Endometrial microvascular endothelial cells (primary cell): ENCODE results near the gene LURAP1L. TPM values are rescaled to one million over a fixed set of nuclear protein-coding genes. Genes with fewer than 3 reads are reported as not detected.

Experiments used
- in situ Hi-C: cut with HindIII; loops from 2 replicates; pipeline ENCODE4 v1.10.0; 2017; ENCODE audit warnings: low sequenced_read_pairs, low pct_unique_long_range_greater_than_20kb; ENCODE audit errors: inconsistent ontology term
- total RNA-seq: library from RNA; depleted of rRNA; stranded (reverse); fragments of >200 nt; gene quantifications from one replicate; pipeline ENCODE4 v1.2.3, GENCODE V29; 2015; ENCODE audit errors: inconsistent ontology term

The LURAP1L gene
- 9.3 TPM for total RNA-seq

DNA sequence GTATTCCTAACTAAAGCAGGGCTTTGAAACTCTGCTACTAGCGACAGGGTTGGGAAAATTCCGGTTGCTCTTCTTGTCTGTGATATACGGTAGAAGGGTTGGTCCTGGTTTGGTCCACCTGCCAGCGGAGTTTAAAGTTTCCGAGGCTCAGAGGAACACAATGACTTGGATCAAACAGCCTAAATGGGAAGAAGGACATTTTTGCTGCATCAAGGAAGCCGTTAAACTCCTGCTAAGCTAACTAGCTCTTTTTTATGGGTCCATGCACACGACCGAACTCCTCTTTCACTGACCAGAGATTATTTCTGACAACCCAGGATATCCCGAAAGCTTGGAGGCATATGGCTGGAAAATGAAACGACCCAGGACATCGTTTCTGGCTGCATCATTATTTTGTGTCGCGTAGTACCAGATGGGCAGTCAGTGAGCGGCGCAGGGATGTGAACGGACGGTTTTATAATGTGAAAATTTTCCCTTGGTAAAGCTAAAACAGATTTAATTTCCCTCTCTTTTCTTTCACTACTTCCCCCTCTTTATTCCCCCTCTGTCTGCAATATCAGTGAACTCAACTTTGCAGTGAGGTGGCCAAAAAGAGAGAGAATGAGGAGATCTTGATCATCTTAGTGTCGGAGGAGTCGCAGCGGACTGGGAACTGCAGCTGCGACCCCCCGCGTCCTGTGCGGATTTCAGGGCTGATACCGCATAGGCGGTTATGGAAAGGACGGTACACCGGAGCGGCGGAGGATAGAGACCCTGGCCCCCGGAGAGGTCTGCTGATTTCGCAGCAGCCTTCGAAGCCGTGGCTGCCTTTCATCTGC lies at the start of gene LURAP1L:
Gene LURAP1L, plus strand, starts transcription at position 160 of the 818 bp plus-strand sequence. CDS start 696 bp downstream, outside the sequence.
- in situ Hi-C loops: no loop called here

GRCh38 chr9:12726795-12727194 lies 48.0 kb upstream of the LURAP1L start:
- in situ Hi-C loops: no loop called here

DNA sequence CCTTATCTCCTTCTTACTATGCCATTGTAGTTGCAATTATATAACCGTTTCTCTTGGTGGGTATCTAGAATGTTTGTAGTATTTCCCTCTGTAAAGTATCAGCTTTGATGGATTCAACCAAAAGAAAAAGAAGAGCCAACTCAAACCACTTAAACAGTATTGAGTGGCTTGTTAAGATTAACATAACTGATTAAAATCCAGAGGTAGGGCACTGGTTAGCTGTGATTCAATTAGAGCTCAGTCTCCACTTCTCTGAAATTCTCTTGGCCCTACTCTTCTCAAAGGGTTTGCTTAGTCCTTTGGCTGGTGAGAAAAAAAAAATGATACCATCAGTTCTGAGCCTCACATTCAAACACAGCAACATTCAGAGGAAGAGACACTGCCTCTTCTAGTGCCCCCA lies 44.6 kb upstream of the LURAP1L start:
- in situ Hi-C loops: no loop called here

- in situ Hi-C loops: no loop called here
Observed at GRCh38 chr9:12730927-12731326, 43.9 kb upstream of the LURAP1L start.

DNA sequence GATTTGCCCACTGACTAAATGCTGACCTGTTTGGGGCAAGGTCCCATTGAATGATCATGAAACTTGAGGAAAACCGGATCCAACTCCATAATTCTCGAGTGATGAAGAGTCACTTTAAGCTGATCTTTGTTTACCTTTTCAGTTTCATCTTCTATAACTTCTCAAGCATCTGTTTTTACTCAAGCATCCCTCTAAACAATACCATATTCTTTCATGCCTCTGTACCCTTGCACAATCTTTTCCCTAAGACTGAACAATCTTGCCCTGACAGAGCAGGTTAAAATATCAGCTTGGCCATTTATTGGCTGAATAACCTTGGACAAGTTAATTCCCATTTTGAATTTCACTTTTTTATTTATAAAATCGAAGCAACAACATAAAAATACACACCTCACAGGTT lies 41.8 kb upstream of the LURAP1L start:
- in situ Hi-C loops: no loop called here

GRCh38 chr9:12735665-12736064 lies 39.2 kb upstream of the LURAP1L start:
- in situ Hi-C loops: no loop called here

DNA sequence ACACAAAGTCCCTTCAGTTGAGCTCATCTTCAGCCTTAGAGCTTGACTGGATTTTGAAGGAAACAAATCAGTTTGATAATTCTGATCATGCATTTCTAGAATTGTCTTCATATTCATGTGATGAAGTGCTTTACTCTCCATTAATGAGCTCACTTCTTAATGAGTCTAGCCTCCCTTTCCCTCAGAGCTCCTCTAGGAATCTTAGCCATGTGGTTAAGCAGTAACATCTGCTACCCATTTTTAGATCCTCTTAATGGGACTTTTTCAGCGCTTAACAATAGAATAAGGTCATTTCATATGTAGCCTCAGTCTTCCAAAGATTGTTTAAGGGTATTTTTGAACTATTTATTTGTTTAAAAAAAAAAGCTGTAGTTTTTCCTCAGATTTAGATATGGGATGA lies 36.9 kb upstream of the LURAP1L start:
- in situ Hi-C loops: no loop called here

GRCh38 chr9:12739014-12739652 lies 35.7 kb upstream of the LURAP1L start:
- in situ Hi-C loops: no loop called here

DNA sequence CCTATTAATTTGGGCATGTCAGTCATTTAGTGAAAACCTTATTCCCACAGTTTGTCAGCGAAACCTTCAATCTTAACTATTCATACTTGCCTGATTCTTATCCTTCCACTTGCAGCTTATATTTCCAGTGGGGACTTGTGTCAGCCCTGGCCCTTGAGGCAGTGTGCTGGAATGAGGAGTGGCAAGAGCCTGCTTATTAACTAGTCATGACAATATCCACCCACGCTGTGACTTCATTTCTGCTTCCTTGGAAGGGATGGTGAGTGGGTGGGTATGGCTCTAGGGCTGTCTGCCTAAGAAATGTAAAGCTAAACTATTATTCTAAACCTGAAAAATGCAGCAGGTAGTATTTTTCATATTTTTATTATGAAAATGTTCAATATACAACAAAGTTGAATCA lies 34.0 kb upstream of the LURAP1L start:
- in situ Hi-C loops: no loop called here

- in situ Hi-C loops: no loop called here
Observed at GRCh38 chr9:12748016-12748415, 26.8 kb upstream of the LURAP1L start.

GRCh38 chr9:12748954-12749353 lies 25.9 kb upstream of the LURAP1L start:
- in situ Hi-C loops: no loop called here

DNA sequence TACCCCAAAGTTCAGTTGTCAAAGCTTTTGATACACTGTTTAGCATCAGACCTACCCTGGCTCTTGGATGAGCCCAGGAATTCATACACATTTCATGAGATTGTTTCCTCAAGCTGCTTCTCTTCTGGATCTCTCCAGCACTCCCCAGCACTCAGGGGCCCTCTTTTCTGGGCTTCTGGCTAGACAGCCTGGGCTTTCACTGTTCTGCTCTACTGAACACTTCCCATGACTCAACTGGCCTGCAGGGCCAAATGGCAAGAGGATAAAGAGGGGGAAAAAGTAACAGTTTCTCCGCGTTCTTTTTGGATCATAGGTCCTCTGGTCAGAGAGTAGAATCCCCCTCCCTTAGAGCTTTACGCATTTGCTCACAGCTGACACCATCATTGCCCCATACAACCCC lies 20.9 kb upstream of the LURAP1L start:
- in situ Hi-C loops: no loop called here

- in situ Hi-C loops: no loop called here
Observed at GRCh38 chr9:12759761-12760160, 15.1 kb upstream of the LURAP1L start.

GRCh38 chr9:12760758-12761157 lies 14.1 kb upstream of the LURAP1L start:
- in situ Hi-C loops: no loop called here

DNA sequence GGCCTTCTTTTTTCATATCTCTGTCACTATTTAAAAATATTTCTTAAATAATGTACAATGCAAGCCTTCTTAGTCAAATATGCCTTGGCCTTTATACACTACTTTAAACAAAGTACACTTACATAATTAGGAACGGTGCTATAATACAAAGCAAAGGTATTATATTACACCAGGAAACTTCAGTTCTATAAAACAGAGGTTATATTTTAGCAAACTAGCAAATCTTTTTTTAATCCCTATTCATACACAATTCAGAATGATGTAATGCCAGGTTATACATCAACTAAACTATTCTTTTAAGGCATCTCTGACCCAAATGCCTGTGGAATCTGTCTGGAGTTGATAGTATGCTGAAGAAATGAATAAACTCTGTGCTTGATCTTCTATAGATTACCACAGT lies 10.7 kb upstream of the LURAP1L start:
- in situ Hi-C loops: no loop called here

GRCh38 chr9:12765088-12765798 lies 9.6 kb upstream of the LURAP1L start:
- in situ Hi-C loops: no loop called here

- in situ Hi-C loops: no loop called here
Observed at GRCh38 chr9:12766357-12766756, 8.5 kb upstream of the LURAP1L start.

GRCh38 chr9:12770261-12770660 lies 4.6 kb upstream of the LURAP1L start:
- in situ Hi-C loops: no loop called here

DNA sequence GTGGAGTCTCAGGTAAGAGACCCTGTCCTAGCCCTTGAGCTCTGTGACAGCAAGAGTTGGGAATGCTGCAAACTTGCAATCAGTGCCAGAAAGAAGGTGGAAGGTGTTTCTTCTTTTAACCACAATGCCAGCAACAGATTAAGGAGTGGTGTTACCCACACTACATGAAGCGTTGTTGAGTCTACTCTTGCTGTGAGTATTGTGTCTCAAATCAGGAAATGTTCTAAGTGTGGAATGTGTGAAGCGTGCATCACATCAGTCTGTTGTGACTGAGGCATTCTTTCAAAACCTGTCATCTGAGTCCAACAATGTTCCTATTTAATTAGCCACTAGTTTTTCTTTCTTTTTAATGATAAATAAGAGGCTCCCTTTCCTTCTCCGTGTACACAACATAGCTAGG lies 2.9 kb upstream of the LURAP1L start:
- in situ Hi-C loops: no loop called here

DNA sequence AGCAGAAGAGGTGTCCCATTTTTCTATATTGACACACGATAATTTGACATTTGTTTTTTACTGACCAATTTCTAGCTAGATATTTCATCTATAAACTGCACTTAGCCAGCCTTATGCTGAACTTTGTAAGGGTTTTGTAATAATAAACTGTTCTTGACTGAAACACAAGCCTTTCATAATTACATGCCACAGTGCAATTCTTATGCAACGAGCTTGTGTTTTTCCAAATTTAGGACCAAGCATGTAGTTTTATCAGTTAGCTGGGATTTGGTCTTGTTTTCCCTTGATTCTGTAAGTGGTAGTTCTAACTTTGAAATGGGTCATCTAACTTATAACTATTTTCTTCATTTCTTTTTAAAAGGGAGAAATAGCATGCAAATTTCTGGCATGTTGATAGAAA lies 1.3 kb upstream of the LURAP1L start:
- in situ Hi-C loops: no loop called here
